Neural crest cell (in vitro differentiated cells): ENCODE results near the gene AKIP1. TPM values are rescaled to one million over a fixed set of nuclear protein-coding genes. Genes with fewer than 3 reads are reported as not detected.

Experiments used
- DNase-seq: peaks from one replicate; pipeline ENCODE4 v3.0.0; 2021; ENCODE audit warnings: low read depth, mixed read lengths, low spot score
- H3K27ac Mint-ChIP-seq: one replicate; pipeline ENCODE4 v1.8.0; 2021; ENCODE audit warnings: mild to moderate bottlenecking, mixed read lengths; ENCODE audit not compliant: unreplicated experiment
- H3K27me3 Mint-ChIP-seq: 2 replicates; pipeline ENCODE4 v1.8.0; 2021; ENCODE audit warnings: low read depth, mild to moderate bottlenecking, mixed read lengths
- H3K36me3 Mint-ChIP-seq: 2 replicates; pipeline ENCODE4 v1.8.0; 2021; ENCODE audit warnings: low read depth, mild to moderate bottlenecking, mixed read lengths
- H3K4me1 Mint-ChIP-seq: 2 replicates; pipeline ENCODE4 v1.8.0; 2021; ENCODE audit warnings: mixed read lengths
- H3K4me3 Mint-ChIP-seq: one replicate; pipeline ENCODE4 v1.8.0; 2021; ENCODE audit warnings: mild to moderate bottlenecking, mixed read lengths
- H3K9me3 Mint-ChIP-seq: 2 replicates; pipeline ENCODE4 v1.8.0; 2021; ENCODE audit warnings: mixed read lengths
- CTCF ChIP-seq: fragments of 200-600 bp; sonication (generic); conservative IDR thresholded peaks from 2 replicates; pipeline ENCODE4 v1.5.0; 2021; ENCODE audit warnings: antibody characterized with exemption, mild to moderate bottlenecking
- total RNA-seq: library from RNA; stranded (reverse); gene quantifications from 2 replicates; pipeline ENCODE4 v1.2.1, GENCODE V29; 2021

Gene AKIP1
- total RNA-seq, 1 donor from 2014 or later: 29.7 TPM

DNA sequence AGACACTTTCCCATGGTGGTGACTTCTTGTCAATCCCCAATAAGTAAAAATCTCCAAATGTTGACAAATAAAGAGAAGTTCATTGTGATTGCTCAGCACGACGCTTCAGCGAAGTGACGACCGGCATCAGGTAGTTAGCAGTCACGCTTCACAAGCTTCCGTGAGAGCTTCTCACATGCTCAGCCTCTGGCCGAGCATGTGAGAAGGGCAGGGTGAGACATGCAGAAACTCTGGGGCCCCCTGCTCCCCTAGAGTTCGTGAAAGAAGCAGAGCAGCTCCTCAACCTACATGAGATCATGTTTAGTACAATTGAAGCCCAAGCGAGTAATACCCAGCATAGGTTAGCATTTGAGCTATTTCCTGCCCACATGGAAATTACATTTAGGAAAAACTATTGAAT, 26.2 kb downstream of the AKIP1 start:
- peaks cover 11% of the 10 kb centered on the region for H3K4me1 Mint-ChIP-seq
- no peak for DNase-seq
- H3K36me3 Mint-ChIP-seq: no peaks in the 10 kb centered on the region
- peak overlapping the region; percentile 86 for H3K27ac Mint-ChIP-seq
- no peaks in the 10 kb centered on the region for H3K9me3 Mint-ChIP-seq
- H3K4me3 Mint-ChIP-seq: no peak overlapping the region
- no peak for TF ChIP-seq CTCF
- no peaks in the 10 kb centered on the region for H3K27me3 Mint-ChIP-seq

DNA sequence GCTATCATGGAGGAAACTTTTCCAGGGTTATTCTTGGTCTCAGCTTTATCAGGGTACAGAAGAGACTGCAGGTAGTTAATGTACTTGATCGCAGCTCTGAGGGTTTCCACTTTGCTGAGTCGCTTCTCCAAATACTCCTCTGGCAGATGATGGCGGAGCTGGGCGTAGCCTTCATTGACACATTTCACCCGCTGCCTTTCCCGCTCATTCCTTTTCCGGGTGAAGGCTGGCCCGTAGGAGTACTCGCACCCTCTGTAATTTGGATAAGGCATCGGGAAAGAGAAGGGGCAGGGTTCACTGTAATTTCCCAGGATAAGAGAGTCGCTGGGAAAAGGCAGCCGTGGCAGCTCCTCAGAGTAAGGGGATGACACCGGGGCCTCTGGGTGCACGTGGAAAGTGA, 26.7 kb downstream of the AKIP1 start:
- Mint-ChIP-seq H3K4me1 (peaks cover 11% of the 10 kb centered on the region), H3K4me3 (no peak overlapping the region), H3K27ac (no peak overlapping the region), H3K9me3 (no peaks in the 10 kb centered on the region), H3K27me3 (no peaks in the 10 kb centered on the region), H3K36me3 (no peaks in the 10 kb centered on the region)
- DNase-seq: no peak
- TF ChIP-seq CTCF: no peak

- Mint-ChIP-seq H3K36me3 (no peaks in the 10 kb centered on the region), H3K9me3 (no peaks in the 10 kb centered on the region), H3K27ac (peak overlapping the region; percentile 23), H3K4me3 (no peak overlapping the region), H3K4me1 (no peaks in the 10 kb centered on the region), H3K27me3 (no peaks in the 10 kb centered on the region)
- TF ChIP-seq CTCF: no peak
- no peak for DNase-seq
These were observed 30.5 kb downstream of the AKIP1 start for GRCh38 chr11:8941341-8942103.

DNA sequence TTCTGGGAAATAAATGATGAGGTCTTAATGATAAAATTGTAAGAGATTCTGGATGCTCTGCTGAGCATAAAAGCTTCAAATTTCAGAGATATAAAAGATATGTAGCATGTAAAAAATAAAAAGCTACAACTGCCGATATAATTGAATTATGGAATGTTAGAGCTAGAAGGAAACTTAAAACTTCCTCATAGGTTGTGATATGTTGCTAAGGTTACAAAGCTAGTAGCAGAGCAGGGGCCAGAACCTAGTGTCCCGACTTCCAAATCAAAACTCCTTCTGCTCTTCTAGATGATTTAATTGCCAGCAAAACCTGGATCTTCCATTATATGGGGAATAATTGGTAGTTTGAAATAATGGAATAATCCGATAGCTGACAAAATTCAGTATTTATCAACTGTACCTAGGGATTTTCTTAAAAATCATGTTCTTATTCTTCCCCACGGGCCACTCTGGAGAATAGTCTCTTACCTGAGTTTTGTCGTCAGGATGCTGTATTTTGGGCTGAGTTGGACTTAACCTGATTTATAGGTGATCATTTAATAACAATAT, 31.6 kb downstream of the AKIP1 start, which contains the start of gene ASCL3:
Gene ASCL3, minus strand, starts transcription at position 499 of the 549 bp plus-strand sequence. CDS start 4,855 bp downstream, outside the sequence.
- no peak within 1 kb of the TSS for H3K27ac Mint-ChIP-seq
- no peak for TF ChIP-seq CTCF
- no peaks in the 10 kb centered on the region for H3K4me1 Mint-ChIP-seq
- H3K27me3 Mint-ChIP-seq: no peaks in the 10 kb centered on the region
- no peak within 1 kb of the TSS for H3K4me3 Mint-ChIP-seq
- H3K9me3 Mint-ChIP-seq: no peaks in the 10 kb centered on the region
- no peaks in the 10 kb centered on the region for H3K36me3 Mint-ChIP-seq
- DNase-seq: no peak

- Mint-ChIP-seq H3K4me3 (no peak overlapping the region), H3K9me3 (no peaks in the 10 kb centered on the region), H3K27ac (no peak overlapping the region), H3K36me3 (peaks cover 8% of the 10 kb centered on the region), H3K4me1 (no peaks in the 10 kb centered on the region), H3K27me3 (no peaks in the 10 kb centered on the region)
- no peak for DNase-seq
- TF ChIP-seq CTCF: no peak
These were observed 36.4 kb downstream of the AKIP1 start for GRCh38 chr11:8947230-8947943.
